Adrenal gland (tissue), 12 donors: ENCODE results near the gene SYNGR1. TPM values are rescaled to one million over a fixed set of nuclear protein-coding genes. Genes with fewer than 3 reads are reported as not detected.
A peak's percentile ranks its signal among the peaks of the same experiment; 100 is the strongest.

Experiments
- DNase-seq, 7 donors: peaks; one replicate each; pipeline ENCODE4 v3.0.0-alpha.2; 2019 to 2020
- H3K27ac ChIP-seq, 5 donors: fragments of 200-600 bp; sonication (generic) in 4 of 5; 1 replicate in 3 of 5; 2 replicates in 2 of 5; pipeline versions ENCODE4 v1.5.1 to v1.8.0; 2016 to 2020; ENCODE audit warnings: mild to moderate bottlenecking in 1 of 5
- H3K27me3 ChIP-seq: fragments of 200-600 bp; 2 replicates; pipeline ENCODE4 v1.8.0; 2021
- H3K36me3 ChIP-seq, 2 donors: fragments of 200-600 bp; replicated peaks in 1 of 2; 1 replicate in 1 of 2; 2 replicates in 1 of 2; pipeline versions ENCODE4 v1.5.1 to v1.8.0; 2018 to 2022
- H3K4me1 ChIP-seq, 2 donors: fragments of 200-600 bp; replicated peaks in 1 of 2; 1 replicate in 1 of 2; 2 replicates in 1 of 2; pipeline versions ENCODE4 v1.5.1 to v1.8.0; 2018 to 2021
- H3K4me3 ChIP-seq, 4 donors: fragments of 200-600 bp; sonication (generic) in 3 of 4; one replicate each; pipeline ENCODE4 v1.5.1; 2016 to 2018
- H3K9me3 ChIP-seq, 3 donors: fragments of 200-600 bp; sonication (generic) in 1 of 3; replicated peaks in 1 of 3; 1 replicate in 2 of 3; 2 replicates in 1 of 3; pipeline versions ENCODE4 v1.5.1 to v1.8.0; 2016 to 2021
- POLR2A ChIP-seq, 2 donors: fragments of 450-650 bp; IDR thresholded peaks; one replicate each; pipeline ENCODE4 v1.6.1; 2017; ENCODE audit warnings: antibody characterized with exemption in 2 of 2, mild to moderate bottlenecking in 2 of 2, moderate library complexity in 1 of 2
- whole genome bisulfite sequencing, 4 donors: extraction: QIAGEN DNeasy Blood & Tissue Kit in 2 of 4; methylation state at CpG; one replicate each; pipeline versions ENCODE4 v1.1.5 to v1.1.7; 2013 to 2017; 5-methylcytosine and 5-hydroxymethylcytosine counted together
- intact Hi-C, 2 donors: fragments of 100-400 bp; cut with DNase I; formaldehyde crosslinking; loops; one replicate each; pipeline versions ENCODE4 v1.14.1 to v1.15.0; 2022 to 2023
- polyA plus RNA-seq, 3 donors: library from polyadenylated mRNA; stranded (reverse); fragments of 200-250 nt in 2 of 3; fragments of 350-450 nt in 1 of 3; fragmentation: Illumina TruSeq in 1 of 3; extraction: RNeasy Lipid Tissue Mini Kit (QIAGEN cat#74804) in 1 of 3; gene quantifications; one replicate each; pipeline ENCODE4 v1.2.3, GENCODE V29; 2013 to 2014
- total RNA-seq, 9 donors: library from RNA; depleted of rRNA in 4 of 9; stranded (reverse); fragments of >200 nt in 4 of 9; fragments of 120-200 nt in 1 of 9; fragmentation: NEBNext Ultra II Directional in 1 of 9; extraction: Animal tissue kit (Norgen Biotek cat#: 25700) in 1 of 9; gene quantifications; one replicate each; pipeline versions ENCODE4 v1.1.0 to v1.2.4, GENCODE V29; 2013 to 2023
- TF ChIP-seq, protein P1 (sequence below), 6 experiments: fragments of 450-650 bp in 4 of 6; fragments of 200-600 bp in 2 of 6; sonication (generic) in 1 of 6; IDR thresholded peaks; 1 replicate in 5 of 6; 2 replicates in 1 of 6; pipeline versions ENCODE4 v1.5.1 to v1.8.0; 2016 to 2021; ENCODE audit warnings: antibody characterized with exemption in 6 of 6, mild to moderate bottlenecking in 2 of 6, moderate library complexity in 1 of 6
- donor health status: healthy with polysubstance abuse.
- donor health status: Bipolar disorder and iron deficiency.
- donor health status: DM: yes; HTN: yes; CAD: no.
- donor health status: DM: no; HTN: no; CAD: no.
- donor health status: DM: no; HTN: no; CAD: no.
- donor health status: DM: yes; HTN: yes; CAD: no.

The SYNGR1 gene
- total and polyA plus RNA-seq, 12 donors: 8.5 to 80.0 (median 28.2) TPM

DNA sequence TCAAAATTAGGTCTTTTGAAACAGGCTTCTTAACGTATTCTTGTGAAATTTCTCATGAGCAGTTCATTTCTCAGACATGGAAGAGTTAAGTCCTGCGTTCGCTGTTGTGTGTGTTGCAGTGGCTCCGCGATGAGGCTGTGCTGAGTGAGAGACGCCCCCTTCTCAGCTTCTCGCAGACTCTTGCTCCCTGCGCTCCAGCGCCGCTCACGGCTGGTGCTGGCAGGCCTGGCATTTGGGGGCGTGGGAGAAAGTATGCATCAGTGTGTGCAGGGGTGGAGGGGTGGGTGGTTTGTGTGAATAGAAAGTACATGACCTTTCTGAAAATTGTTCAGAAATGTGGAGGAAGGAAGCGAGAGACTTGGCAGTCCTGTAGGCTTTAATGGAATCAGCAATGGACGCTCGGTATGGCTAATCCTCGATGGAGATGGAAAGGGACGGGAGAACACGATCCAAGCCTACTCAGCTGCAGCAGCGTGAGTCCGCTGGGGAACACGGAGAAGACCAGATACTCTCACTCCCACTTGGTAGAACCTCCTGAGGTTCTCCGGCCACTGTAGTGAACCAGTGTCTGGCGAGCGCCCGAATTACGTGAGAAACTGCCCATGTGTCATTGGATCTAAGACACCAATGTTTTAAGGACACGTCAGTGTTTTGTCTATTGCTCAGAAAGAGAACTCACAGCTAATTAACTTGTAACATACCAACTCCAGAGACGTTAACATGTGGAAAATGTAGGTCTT, 55.7 kb downstream of the SYNGR1 start:
- H3K27ac ChIP-seq: peak overlapping the region in 2 of 5 donors; percentile 39 to 49
- no peaks in the 10 kb centered on the region for H3K9me3 ChIP-seq
- 49 to 63% (median 59%) methylated on average over 28 of the region's 28 CpGs for WGBS, 4 donors
- TF ChIP-seq, protein P1, sequence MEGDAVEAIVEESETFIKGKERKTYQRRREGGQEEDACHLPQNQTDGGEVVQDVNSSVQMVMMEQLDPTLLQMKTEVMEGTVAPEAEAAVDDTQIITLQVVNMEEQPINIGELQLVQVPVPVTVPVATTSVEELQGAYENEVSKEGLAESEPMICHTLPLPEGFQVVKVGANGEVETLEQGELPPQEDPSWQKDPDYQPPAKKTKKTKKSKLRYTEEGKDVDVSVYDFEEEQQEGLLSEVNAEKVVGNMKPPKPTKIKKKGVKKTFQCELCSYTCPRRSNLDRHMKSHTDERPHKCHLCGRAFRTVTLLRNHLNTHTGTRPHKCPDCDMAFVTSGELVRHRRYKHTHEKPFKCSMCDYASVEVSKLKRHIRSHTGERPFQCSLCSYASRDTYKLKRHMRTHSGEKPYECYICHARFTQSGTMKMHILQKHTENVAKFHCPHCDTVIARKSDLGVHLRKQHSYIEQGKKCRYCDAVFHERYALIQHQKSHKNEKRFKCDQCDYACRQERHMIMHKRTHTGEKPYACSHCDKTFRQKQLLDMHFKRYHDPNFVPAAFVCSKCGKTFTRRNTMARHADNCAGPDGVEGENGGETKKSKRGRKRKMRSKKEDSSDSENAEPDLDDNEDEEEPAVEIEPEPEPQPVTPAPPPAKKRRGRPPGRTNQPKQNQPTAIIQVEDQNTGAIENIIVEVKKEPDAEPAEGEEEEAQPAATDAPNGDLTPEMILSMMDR (IDR thresholded peaks at IDR 0.05): no peak
- no peak for TF ChIP-seq POLR2A (IDR thresholded peaks at IDR 0.05)
- H3K36me3 ChIP-seq: no peaks in the 10 kb centered on the region
- DNase-seq: peak in 1 of 7 donors; percentile 43
- H3K4me1 ChIP-seq: peaks cover 2 to 14% of the 10 kb centered on the region in 2 donors
- no peaks in the 10 kb centered on the region for H3K27me3 ChIP-seq
- no peak overlapping the region for H3K4me3 ChIP-seq
- intact Hi-C loops: loop anchor here in 1 of 2 donors (10.0 kb wide), 1 partner anchor 89 kb away; no protein-coding TSS in a partner anchor

GRCh38 chr22:39408173-39408572, 58.4 kb downstream of the SYNGR1 start:
- Histone ChIP-seq H3K27me3 (no peaks in the 10 kb centered on the region), H3K4me3 (no peak overlapping the region), H3K36me3 (no peaks in the 10 kb centered on the region), H3K27ac (no peak overlapping the region), H3K4me1 (peaks cover 0 to 9% of the 10 kb centered on the region in 2 donors), H3K9me3 (no peaks in the 10 kb centered on the region)
- no peak for TF ChIP-seq POLR2A (IDR thresholded peaks at IDR 0.05)
- TF ChIP-seq, protein P1 (IDR thresholded peaks at IDR 0.05): no peak
- 84 to 93% (median 85%) methylated on average over 11 of the region's 11 CpGs for WGBS, 4 donors
- DNase-seq: no peak
- intact Hi-C loops: loop anchor here in 1 of 2 donors (10.0 kb wide), 1 partner anchor 87 kb away; no protein-coding TSS in a partner anchor

- 45 to 83% (median 72%) methylated on average over 1 of the region's 1 CpG for WGBS, 4 donors
These were observed 59.0 kb downstream of the SYNGR1 start for GRCh38 chr22:39408807-39409206.

GRCh38 chr22:39409516-39410029, 59.8 kb downstream of the SYNGR1 start:
- Histone ChIP-seq H3K4me3 (no peak overlapping the region), H3K27ac (no peak overlapping the region), H3K4me1 (peaks cover 0 to 13% of the 10 kb centered on the region in 2 donors), H3K9me3 (no peaks in the 10 kb centered on the region), H3K36me3 (no peaks in the 10 kb centered on the region), H3K27me3 (no peaks in the 10 kb centered on the region)
- TF ChIP-seq POLR2A (IDR thresholded peaks at IDR 0.05): no peak
- TF ChIP-seq, protein P1 (IDR thresholded peaks at IDR 0.05): no peak
- no peak for DNase-seq
- intact Hi-C loops: loop anchor here in 1 of 2 donors (10.0 kb wide), 1 partner anchor 85 kb away; no protein-coding TSS in a partner anchor
- 86 to 90% (median 89%) methylated on average over 11 of the region's 11 CpGs for WGBS, 4 donors

More at GRCh38 chr22:39408807-39409206, 59.0 kb downstream of the SYNGR1 start:
- no peaks in the 10 kb centered on the region for H3K27me3 ChIP-seq
- peaks cover 0 to 9% of the 10 kb centered on the region in 2 donors for H3K4me1 ChIP-seq
- no peaks in the 10 kb centered on the region for H3K9me3 ChIP-seq
- H3K4me3 ChIP-seq: no peak overlapping the region
- DNase-seq: no peak
- no peaks in the 10 kb centered on the region for H3K36me3 ChIP-seq
- no peak overlapping the region for H3K27ac ChIP-seq
- intact Hi-C loops: loop anchor here in 1 of 2 donors (10.0 kb wide), 1 partner anchor 86 kb away; no protein-coding TSS in a partner anchor
- no peak for TF ChIP-seq POLR2A (IDR thresholded peaks at IDR 0.05)
- TF ChIP-seq, protein P1 (IDR thresholded peaks at IDR 0.05): no peak
